NCI-H748 (cell line): ENCODE data around the gene TWNK.
"Not testable (repeated sequence)": the region's sequence is repeated elsewhere in the genome, so short reads cannot be mapped to it uniquely, and the experiment has no call there.

Experiments
- DNase-seq: peaks from one replicate; lab custom pipeline; 2025; ENCODE audit not compliant: unreplicated experiment; lab: John Stamatoyannopoulos, UW

The TWNK gene

GRCh38 chr10:100972904-100973535 is 14.3 kb upstream of the TWNK start:
- no peak for DNase-seq

GRCh38 chr10:100975397-100975796 is 11.9 kb upstream of the TWNK start:
- DNase-seq: not testable (repeated sequence)

GRCh38 chr10:100976906-100977305 is 10.4 kb upstream of the TWNK start:
- no peak for DNase-seq

GRCh38 chr10:100977436-100977835 is 9.9 kb upstream of the TWNK start:
- DNase-seq: no peak

GRCh38 chr10:100978121-100978900 is 9.0 kb upstream of the TWNK start:
- DNase-seq: no peak

- no peak for DNase-seq
These were observed 8.5 kb upstream of the TWNK start for GRCh38 chr10:100978901-100979195.

- DNase-seq: no peak
These were observed 7.5 kb upstream of the TWNK start for GRCh38 chr10:100979791-100980272.

GRCh38 chr10:100980311-100980710 is 7.0 kb upstream of the TWNK start:
- no peak for DNase-seq

- DNase-seq: no peak
These were observed 6.6 kb upstream of the TWNK start for GRCh38 chr10:100980711-100981110.

- no peak for DNase-seq
These were observed 6.1 kb upstream of the TWNK start for GRCh38 chr10:100981178-100981772.

- DNase-seq: no peak
These were observed 4.2 kb upstream of the TWNK start for GRCh38 chr10:100982916-100983830.

GRCh38 chr10:100983868-100984671 is 3.3 kb upstream of the TWNK start:
- DNase-seq: no peak

GRCh38 chr10:100984672-100985177 is 2.6 kb upstream of the TWNK start:
- no peak for DNase-seq

GRCh38 chr10:100985336-100985735 is 2.0 kb upstream of the TWNK start:
- no peak for DNase-seq

- DNase-seq: no peak
These were observed 756 bp upstream of the TWNK start for GRCh38 chr10:100986623-100986951.

GRCh38 chr10:100987685-100988049 is 324 bp downstream of the TWNK start:
- no peak for DNase-seq

- no peak for DNase-seq
These were observed 823 bp downstream of the TWNK start for GRCh38 chr10:100988166-100988565.

GRCh38 chr10:100989088-100989487 is 1.7 kb downstream of the TWNK start:
- no peak for DNase-seq

GRCh38 chr10:100993986-100994708 is 6.8 kb downstream of the TWNK start:
- DNase-seq: peak; percentile 7

- no peak for DNase-seq
These were observed 7.8 kb downstream of the TWNK start for GRCh38 chr10:100995181-100995580.
